Measurements from ENCODE around the gene MICALL2.

DNA sequence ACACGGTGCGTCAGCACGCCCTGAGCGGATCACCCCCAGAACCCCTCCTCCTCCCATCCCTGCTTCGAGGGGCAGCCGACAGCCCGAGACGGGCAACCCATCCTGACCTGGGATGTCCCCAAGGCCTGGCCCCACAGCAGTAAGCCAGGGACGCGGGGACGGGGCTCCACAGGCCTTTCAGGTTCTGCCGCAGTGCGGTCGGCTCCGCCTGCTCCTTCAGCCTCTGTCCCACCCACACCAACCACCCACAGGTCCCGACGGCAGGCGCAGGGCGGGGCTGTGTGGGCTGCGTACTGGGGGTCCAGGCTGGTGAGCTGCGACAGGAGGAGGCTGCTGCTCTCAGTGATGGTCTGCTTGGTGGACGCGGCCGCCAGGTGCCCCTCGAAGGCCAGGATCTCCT is 28.2 kb upstream of the MICALL2 start:
- TF ChIP-seq, protein P1, sequence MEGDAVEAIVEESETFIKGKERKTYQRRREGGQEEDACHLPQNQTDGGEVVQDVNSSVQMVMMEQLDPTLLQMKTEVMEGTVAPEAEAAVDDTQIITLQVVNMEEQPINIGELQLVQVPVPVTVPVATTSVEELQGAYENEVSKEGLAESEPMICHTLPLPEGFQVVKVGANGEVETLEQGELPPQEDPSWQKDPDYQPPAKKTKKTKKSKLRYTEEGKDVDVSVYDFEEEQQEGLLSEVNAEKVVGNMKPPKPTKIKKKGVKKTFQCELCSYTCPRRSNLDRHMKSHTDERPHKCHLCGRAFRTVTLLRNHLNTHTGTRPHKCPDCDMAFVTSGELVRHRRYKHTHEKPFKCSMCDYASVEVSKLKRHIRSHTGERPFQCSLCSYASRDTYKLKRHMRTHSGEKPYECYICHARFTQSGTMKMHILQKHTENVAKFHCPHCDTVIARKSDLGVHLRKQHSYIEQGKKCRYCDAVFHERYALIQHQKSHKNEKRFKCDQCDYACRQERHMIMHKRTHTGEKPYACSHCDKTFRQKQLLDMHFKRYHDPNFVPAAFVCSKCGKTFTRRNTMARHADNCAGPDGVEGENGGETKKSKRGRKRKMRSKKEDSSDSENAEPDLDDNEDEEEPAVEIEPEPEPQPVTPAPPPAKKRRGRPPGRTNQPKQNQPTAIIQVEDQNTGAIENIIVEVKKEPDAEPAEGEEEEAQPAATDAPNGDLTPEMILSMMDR (IDR thresholded peaks at IDR 0.05): no peak
- TF ChIP-seq POLR2A (IDR thresholded peaks at IDR 0.05) (no peak), EP300 (IDR thresholded peaks at IDR 0.05) (no peak)

Measured in upper lobe of left lung (tissue), 4 donors.